Ecto neural progenitor cell (in vitro differentiated cells): ENCODE results near the gene ZFYVE26.
"Not testable (repeated sequence)": the region's sequence is repeated elsewhere in the genome, so short reads cannot be mapped to it uniquely, and the experiment has no call there.

ENCODE experiments used
- DNase-seq: peaks from one replicate; pipeline ENCODE4 v3.0.0-alpha.2; 2018; ENCODE audit warnings: low spot score

ZFYVE26 gene

DNA sequence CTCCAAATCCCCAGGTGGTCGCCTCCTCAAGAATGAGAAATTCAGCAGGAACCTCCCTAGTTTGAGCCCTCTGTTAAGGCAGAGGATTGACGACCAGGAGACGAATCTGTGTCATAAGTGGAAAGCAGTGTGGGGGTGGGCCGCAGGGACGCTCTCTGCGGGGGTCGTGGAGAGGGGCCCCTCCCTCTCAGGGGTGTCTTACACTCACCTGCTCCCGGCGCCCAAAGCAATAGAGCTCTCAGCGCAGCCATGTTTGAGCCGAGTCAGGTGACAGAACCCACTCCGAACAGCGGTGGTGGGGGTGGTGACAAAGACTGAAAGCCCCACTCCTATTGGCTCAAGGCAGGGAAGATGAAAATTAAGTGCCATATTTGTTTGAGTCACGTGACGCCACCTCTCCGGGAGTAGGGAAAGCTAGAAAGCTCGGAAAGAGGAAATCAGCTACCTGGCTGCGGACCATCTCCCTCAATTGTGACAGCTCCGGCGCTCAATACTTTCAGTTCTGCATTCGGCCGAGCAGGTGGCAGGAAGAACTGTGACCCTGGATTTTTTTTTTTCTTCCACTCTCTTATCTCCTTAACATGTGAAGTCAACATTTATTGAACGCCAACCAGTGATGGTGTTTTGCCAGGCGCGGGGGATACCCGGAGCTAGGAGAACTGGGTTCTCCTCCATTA, at the start of gene ZFYVE26:
ZFYVE26 (minus strand) TSS at position 265 of the 677 bp plus-strand sequence. CDS start 627 bp downstream, outside the sequence.
- peak; percentile 93 for DNase-seq

DNA sequence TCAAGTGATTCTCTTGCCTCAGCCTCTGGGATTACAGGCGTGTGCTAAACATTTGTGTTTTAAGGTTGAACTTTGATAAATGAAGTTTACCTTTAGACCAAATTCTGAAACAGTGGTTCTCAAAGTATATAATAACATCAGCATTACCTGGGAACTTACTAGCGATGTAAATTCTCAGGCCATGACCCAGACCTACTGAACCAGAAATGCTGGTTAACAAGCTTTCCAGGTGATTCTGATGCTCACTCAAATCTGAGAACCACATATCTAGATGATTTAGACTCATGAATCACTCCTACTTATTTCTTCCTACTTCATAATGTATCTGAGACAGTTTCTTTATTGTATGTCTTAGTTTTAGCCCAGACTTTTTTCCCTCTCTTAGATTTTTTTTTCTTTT, 46.8 kb upstream of the ZFYVE26 start:
- no peak for DNase-seq

DNA sequence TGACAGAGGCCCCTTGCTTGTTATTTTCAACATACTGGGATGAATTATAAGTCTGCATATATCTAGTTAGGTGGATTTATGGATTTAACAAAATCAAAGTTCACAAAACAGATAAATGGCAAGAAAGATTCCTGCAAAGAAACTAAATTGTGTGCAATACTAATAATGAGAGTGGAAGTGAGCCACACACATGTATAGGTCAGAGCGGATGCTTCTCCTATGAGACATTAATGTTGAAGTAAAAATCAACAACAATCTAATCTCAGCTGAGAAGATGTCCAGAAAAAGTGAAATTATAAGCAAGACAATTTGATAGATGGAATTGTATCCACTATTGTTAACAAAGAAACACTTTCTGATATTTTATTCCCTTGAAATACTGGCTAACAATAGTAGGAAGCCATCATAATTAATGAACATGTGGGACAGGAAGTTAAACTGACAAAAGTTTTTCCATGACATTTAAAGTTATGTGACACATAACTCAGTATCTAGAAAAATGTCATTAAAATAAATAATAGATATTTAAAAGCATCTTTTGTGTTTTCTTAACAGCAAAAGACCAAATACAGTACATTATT, 42.9 kb upstream of the ZFYVE26 start:
- DNase-seq, result no peak

DNA sequence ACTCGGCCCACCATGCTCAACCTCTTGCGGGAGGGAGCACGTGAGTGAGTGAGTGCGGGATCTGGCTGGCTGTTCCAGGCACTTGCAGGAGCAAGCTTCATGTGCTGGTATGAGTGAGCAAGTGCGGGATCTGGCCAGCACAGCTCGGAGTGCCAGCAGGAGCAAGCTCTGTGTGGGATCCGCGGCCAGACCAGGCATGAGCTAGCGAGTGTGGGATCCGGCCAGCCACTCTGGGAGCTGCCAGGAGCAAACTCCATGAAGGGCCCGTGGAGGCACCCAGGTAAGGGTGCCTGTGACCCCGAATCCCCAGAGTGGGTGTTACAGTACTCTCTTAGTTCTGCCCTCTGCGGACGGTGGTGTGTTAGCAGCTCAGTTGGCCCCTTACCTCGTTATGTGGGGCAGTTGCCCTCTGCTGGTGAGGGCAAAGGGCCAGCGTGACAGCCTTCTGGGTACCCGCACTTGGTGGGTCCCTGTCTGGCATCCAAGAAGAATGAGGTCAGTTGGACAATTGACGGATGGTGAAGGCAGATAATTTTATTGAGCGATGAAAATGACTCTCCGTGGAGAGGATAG, 41.5 kb upstream of the ZFYVE26 start:
- no peak for DNase-seq

DNA sequence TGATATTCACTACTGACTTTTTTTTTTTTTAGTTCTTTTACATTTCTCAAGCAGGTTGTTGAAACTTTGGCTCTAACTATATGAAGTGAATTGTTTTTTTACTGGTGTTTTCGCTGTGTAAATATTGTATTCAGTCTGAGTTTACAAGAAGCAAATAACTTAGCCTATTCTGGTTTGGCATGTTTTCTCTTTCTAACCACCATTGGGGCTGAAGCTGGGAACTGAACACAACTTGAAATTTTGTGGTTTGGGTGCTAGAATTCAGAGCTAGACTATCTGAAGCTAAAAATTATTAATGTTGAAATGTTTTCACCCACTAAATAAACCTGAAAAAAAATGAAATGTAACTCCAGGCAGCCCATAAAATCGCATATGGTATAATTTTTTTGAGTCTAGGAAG, 40.4 kb upstream of the ZFYVE26 start:
- no peak for DNase-seq

DNA sequence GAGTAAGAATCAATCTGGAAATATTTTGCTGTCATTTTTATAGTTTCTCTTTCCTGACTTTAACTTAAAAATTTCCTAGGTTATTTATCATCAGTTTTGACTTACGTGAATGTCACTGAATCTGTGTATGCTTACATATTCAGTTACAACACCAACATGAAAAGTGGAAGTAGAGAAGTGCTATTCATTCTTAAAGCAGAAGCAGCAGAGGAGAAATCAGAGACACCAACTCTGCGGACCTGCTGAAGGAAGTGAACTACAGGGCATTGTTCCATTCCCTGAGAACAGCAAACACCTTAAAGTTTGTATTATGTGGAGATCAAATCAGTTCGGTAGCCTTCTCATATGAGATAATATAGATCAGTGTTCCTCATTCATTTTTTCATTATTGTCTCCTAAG, 37.3 kb upstream of the ZFYVE26 start:
- DNase-seq, result no peak

DNA sequence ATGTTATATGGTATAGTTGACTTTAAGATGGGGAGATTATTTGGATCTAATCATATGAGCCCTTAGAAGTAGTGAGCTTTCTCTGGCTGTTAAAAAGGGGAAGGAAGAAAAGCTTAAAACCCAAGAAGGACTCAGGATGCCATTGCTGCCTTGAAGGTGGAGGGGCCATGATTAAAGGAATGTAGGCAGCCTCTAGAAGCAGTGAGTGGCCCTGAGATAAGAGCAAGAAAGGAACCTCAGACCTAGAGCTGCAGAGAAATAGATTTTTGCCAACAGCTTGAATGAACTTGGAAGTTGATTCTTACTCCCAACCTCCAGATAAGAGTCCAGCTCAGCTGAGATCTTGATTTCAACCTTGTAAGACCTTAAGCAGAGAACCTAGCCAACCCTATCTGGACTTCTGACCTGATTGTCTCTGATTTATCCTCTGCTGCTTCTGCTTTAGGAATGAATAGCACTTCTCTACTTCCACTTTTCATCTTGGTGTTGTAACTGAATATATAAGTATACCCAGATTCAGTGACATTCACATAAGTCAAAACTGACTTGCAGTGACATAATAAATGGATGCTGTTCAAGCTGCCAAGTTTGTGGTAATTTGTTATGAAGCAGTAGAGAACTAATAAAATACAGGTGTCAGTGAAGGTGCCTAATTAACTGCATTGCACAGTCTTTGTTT, 36.7 kb upstream of the ZFYVE26 start:
- no peak for DNase-seq

DNA sequence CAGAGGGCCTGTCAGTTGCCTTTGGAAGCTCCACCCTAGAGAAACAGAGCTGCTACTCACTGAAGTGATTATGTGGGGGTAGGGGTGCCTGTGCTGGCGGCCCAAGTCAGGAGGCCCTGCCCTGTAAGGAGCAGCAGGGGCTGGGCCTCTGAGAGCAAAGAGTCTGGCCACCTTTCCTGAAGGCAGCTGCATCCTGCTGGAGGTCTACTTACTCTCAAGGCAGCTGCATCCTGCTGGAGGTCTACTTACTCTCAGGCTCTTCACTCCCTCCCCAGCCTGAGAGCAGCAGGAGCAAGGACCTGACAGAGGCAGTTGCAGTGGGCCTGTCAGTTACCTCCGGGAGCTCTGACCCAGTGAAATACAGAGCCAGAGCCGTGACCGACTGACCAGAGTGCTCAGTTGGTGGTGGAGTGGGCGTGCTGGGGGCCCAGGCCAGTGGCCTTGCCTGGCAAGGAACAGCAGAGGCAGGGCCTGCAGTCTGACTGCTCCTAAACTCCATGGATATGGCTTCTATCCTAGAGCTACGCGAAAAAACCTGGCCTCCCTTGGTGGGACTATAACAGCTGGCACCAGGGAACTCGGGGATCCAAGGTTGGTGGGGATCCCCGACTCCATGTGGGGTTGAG, 35.5 kb upstream of the ZFYVE26 start:
- DNase-seq, result no peak

DNA sequence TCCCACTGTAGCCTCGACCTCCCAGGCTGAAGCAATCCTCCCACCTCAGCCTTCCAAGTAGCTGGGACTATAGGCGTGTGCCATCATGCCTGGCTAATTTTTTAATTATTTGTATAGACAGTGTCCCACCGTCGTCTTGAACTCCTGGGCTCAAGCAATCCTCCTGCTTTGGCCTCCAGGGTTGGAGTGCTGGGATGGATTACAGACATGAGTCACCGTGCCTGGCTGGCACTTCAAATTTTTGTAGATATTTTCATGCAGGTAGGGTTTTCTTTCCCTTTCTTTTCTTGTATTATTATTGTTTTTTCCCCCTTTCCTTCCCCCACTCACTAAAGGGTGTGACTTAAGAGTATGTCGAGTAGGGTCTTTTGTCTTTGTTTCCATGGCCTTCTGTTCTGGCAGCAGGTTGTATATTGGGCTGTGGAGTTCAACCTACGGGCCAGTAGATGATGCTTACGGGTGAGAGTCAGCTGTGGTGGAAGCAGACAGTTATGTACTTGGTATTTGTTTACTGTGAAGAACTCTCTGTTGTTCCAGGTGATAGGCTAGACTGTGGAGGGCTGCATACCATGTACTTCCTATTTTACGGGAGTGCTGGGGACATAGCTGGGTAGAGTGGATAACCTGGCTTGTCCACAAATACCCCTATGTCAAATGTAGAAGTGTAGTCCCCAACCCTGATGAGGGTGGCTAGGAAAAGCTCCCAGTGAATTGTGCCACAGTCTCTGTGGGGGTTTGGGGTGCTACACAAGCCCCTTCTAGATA, 33.9 kb upstream of the ZFYVE26 start:
- DNase-seq, result no peak

DNA sequence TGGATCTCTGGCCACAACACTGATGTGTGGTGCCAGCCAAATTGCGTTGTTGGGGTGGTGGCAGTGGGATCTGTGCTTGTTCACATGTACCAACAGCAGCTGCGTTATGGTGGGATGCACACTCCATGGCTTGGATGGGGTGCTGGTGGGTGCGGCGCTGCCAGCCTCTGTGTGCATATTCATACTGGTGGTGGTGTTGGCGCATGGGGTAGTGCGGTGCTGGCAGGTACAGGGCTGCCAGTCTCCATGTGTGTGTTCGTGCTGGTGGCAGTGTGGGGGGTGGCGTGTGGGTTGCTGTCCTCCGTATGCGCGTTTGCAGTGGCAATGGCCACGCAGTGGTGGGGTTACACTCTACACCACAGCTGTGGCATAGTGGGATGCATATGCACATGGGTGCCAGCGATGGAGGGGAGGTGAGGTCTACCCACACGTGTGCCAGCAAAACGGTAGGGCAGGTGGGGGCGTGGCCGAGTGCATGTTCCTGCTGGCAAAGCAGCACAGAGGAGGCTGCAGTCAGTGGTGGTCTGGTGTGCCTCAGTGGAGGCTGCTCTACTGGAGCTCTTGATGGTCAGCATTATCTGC, 29.7 kb upstream of the ZFYVE26 start:
- no peak for DNase-seq

DNA sequence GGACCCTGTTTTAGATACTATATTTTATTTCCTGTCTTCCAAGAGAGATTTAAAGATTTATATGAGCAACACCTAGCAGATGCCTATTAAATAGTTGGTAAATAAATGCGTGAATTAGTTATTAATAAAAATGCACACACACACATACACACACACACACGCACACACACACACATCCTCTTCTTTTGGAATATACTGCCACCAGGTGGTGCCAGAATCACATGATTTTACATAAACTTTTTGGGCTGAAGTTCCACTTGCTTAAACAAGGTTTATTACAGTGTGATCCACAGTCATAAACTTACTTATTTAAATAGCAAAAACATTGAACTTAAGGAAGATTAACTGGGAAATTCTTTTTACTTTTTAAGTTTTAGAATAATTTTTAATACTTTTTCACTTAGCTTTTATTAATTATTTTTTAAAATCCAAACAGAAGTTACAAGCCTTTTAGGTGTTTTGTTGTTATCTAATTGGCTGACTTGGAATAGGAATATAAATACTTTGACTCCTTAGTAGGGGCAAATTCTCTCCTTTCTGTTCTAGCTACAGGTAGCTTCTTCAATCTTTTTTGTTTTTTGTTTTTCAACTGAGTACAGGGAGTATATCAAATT, 20.7 kb upstream of the ZFYVE26 start:
- no peak for DNase-seq

DNA sequence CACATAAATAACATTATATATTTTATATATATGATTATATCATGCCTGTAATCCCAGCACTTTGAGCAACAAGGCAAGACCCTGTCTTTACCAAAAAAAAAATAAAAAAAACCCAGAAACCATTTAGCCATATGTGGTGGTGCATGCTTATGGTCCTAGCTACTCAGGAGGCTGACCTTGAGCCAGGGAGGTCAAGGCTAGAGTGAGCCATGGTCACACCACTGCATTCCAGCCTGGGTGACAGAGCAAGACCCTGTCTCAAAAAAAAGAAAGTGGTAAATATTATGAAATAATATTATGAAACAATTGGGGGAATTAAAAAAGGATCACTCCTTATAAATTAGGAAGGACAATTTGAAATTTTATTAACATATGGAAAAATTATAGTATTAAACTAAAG, 19.2 kb upstream of the ZFYVE26 start:
- no peak for DNase-seq

DNA sequence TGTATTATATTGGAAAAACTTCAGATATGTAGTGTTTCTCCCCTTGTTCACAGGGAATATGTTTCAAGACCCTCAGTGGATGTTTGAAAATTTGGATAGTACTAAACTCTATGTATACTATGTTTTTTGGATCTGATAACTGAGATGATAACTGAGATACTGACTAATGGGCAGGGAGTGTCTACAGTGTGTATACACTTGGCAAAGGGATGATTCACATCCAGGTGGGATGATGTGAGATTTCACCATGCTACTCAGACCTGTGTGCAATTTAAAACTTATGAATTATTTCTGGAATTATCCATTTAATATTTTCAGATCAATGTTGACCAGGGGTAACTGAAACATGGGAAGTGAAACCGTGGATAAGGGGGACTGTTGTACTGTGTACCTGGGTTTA, 17.0 kb upstream of the ZFYVE26 start:
- no peak for DNase-seq

DNA sequence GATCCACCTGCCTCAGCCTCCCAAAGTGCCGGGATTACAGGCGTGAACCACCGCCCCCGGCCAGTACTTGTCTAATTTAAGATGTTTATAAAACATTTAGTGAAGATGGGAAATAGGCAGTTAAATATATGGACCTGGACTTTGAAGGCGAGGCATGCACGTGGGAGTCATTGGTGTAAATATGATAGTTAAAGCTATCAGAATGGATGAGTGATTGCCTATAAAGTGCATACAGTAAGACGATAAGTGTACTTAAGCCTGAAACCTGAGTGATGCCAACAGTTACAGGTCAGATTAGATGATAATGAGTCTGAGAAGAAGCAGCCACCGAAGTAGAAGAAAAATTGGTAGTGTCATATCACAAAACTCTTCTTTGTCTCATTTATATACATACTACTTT, 14.7 kb upstream of the ZFYVE26 start:
- no peak for DNase-seq

DNA sequence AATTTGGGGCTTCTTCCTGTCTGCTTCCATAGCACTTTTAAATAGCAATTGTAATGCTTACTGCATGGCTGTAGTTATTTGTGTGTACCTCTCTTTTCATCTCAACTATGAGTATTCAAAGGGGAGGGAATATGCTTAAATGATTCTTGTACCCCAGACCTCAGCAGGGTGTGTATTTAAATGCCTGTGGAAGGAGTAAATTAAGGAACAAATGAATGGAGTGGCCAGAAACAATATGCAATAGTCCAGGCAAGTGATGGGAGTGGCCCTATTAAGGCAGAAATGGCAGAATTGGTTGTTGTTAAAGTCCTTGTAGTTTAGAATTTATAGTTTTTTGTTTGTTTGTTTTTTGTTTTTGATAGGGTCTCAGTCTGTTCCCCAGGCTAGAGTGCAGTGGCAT, 4.7 kb upstream of the ZFYVE26 start:
- DNase-seq, result no peak

DNA sequence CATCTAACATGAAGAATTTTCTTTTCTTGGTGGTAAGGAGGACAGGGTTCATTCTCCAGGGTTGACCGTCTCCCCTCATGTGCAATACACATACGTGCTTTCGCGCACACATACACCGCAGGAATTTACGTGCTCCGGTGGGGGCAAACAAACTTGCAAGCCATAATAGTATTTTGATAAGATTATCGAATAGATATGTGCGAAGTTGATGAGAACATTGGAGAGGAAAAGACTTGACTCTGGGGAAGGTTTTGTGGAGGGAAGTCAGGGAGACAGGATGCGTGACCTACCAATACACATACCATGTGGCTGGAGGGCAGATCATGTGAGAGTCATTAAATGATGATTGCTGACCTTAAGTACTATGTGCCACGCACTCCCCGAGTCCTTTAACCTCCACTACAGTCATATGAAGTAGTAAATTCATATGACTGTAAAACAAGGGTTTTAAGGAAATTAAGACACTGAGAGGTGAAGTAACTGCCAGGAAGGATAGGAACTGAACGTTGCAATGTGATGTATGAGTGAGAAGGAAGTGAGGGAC, 4.1 kb upstream of the ZFYVE26 start:
- DNase-seq, result no peak

DNA sequence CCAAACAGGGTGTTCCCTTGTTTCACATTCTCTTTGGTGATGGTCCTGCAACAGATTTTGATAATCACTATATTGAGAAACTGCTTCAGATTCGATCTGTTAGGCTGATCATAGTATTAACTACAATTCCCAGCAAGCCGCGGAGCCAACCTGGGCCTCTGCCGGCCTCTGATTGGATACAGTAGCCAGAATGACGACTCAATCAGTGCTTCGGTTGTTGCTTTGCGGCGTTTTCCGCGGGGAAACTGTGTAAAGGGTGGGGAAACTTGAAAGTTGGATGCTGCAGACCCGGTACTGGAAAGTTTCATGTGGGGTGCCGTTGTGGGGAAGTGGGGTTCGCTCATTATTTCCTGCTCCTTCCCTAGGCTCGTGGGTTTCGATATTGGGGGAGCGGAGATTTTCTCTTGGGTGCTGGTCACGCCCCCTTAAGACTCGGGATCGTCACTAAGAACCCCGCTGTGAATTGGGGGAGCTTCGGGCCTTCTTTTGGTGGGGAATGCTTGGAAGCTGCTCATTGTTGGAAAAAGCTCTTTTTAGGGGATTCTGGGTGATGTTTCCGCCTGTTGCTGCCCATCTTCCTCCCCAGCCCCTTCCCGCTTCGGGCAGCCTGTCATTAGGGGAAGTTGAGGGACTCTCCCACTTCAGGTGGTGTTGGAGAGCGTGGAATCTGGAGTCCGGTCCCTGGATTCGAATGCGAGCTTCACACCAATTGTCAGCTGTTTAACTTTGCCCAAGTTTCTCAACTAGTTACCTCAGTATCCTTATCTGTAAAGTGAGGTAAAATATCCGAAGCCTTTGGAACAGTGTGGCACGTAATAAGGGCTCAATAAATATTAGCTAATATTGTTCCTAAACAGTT, 3.4 kb upstream of the ZFYVE26 start, which contains the start of gene RAD51B:
RAD51B (plus strand) TSS at position 217 of the 859 bp plus-strand sequence.
- DNase-seq, result peak; percentile 89

DNA sequence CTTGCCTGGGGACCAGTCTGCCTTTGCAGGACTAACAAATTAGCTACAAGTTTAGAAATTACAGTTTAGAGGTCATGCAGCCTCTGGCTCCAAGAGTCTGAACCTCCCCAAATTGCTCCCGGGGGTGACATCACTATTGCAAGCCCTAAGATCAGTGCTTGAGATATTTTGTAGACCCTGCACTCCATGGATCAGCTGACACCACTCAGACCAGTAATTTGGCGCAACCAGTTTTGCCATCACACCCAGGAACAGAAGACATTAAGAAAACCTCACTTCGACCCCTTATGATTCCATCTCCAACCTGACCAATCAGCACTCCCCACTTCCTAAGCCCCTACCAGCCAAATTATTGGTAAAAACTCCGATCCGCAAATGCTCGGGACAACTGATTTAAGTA, 2.1 kb upstream of the ZFYVE26 start:
- DNase-seq, result not testable (repeated sequence)

DNA sequence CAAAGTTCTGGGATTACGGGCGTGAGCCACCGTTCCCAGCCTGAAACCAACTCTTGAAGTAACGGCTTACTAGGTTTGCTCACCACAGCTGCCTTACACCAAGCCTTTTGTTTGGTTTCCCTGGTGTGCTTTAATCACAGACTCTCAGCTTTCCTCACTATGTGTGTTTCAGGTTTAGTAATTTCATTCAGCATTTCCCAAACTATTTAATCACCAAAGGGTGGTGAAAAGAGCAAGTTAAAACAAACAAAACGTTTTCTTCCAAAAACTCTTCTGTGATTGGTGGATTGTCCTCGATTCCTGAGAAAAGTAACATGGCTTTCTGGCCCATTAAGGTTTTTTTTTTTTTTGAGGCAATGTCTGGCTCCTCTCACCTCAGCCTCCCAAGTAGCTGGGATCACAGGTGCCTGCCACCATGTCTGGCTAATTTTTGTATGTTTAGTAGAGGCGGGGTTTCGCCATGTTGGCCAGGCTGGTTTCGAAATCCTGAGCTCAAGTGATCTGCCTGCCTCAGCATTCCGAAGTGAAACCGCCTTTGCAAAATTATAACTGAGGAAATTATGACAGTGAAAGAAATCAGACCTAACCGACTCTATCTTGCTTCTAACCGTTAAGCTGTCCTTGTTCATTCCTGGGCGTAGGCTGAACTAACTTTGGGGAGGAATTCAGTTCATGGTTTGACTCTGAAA, 1.5 kb upstream of the ZFYVE26 start:
- no peak for DNase-seq
